Gastrocnemius medialis (tissue), 4 donors: ENCODE results near the gene MGMT. TPM values are rescaled to one million over a fixed set of nuclear protein-coding genes. Genes with fewer than 3 reads are reported as not detected.

ENCODE experiments used
- ATAC-seq, 2 donors: fragments of 150-250 bp; one replicate each; pipeline ENCODE4 v1.9.1; 2016
- DNase-seq, 2 donors: peaks; one replicate each; pipeline ENCODE4 v3.0.0-alpha.2; 2019
- H3K27ac ChIP-seq, 4 donors: fragments of 200-600 bp; sonication (generic); 1 replicate in 1 of 4; 2 replicates in 3 of 4; pipeline ENCODE4 v1.5.1; 2016 to 2018; ENCODE audit warnings: mild to moderate bottlenecking in 2 of 4, moderate library complexity in 1 of 4
- H3K27me3 ChIP-seq, 3 donors: fragments of 200-600 bp; sonication (generic) in 2 of 3; 1 replicate in 1 of 3; 2 replicates in 2 of 3; pipeline versions ENCODE4 v1.5.1 to v1.6.0; 2016 to 2019; ENCODE audit warnings: mild to moderate bottlenecking in 1 of 3, moderate library complexity in 1 of 3
- H3K36me3 ChIP-seq, 2 donors: fragments of 200-600 bp; sonication (generic) in 1 of 2; one replicate each; pipeline ENCODE4 v1.5.1; 2017 to 2018
- H3K4me1 ChIP-seq, 2 donors: fragments of 200-600 bp; sonication (generic) in 1 of 2; one replicate each; pipeline ENCODE4 v1.5.1; 2016 to 2017; ENCODE audit warnings: mild to moderate bottlenecking in 2 of 2
- H3K4me3 ChIP-seq, 4 donors: fragments of 200-600 bp; sonication (generic) in 3 of 4; 1 replicate in 1 of 4; 2 replicates in 3 of 4; pipeline ENCODE4 v1.5.1; 2016 to 2019; ENCODE audit warnings: mild to moderate bottlenecking in 2 of 4
- H3K9me3 ChIP-seq, 3 donors: fragments of 200-600 bp; sonication (generic) in 2 of 3; 1 replicate in 1 of 3; 2 replicates in 2 of 3; pipeline ENCODE4 v1.5.1; 2016 to 2019
- POLR2A ChIP-seq, 2 donors: fragments of 450-650 bp; IDR thresholded peaks; one replicate each; pipeline ENCODE4 v1.6.1; 2017; ENCODE audit warnings: antibody characterized with exemption in 2 of 2, mild to moderate bottlenecking in 2 of 2, moderate library complexity in 2 of 2
- in situ Hi-C, 4 donors: fragments of 200-750 bp; cut with MboI; loops; one replicate each; pipeline versions ENCODE4 v1.15.0 to v1.8.0; 2017; ENCODE audit warnings: low sequenced_read_pairs in 4 of 4
- intact Hi-C: fragments of 100-400 bp; cut with DNase I; formaldehyde crosslinking; loops from one replicate; pipeline ENCODE4 v1.15.1; 2023; ENCODE audit warnings: low total_unique reads
- total RNA-seq, 4 donors: library from RNA; depleted of rRNA; stranded (reverse); fragments of >200 nt; gene quantifications; one replicate each; pipeline versions ENCODE4 v1.1.0 to v1.2.3, GENCODE V29; 2016
- TF ChIP-seq, protein P1 (sequence below), 5 experiments: fragments of 450-650 bp in 3 of 5; fragments of 200-600 bp in 2 of 5; sonication (generic) in 2 of 5; IDR thresholded peaks in 4 of 5; conservative IDR thresholded peaks in 1 of 5; 1 replicate in 4 of 5; 2 replicates in 1 of 5; pipeline ENCODE4 v1.5.1; 2016 to 2019; ENCODE audit warnings: antibody characterized with exemption in 5 of 5, mild to moderate bottlenecking in 3 of 5, moderate library complexity in 3 of 5

MGMT gene
- total RNA-seq, 4 donors from 2014 or later, result 8.9 to 20.7 (median 17.1) TPM

DNA sequence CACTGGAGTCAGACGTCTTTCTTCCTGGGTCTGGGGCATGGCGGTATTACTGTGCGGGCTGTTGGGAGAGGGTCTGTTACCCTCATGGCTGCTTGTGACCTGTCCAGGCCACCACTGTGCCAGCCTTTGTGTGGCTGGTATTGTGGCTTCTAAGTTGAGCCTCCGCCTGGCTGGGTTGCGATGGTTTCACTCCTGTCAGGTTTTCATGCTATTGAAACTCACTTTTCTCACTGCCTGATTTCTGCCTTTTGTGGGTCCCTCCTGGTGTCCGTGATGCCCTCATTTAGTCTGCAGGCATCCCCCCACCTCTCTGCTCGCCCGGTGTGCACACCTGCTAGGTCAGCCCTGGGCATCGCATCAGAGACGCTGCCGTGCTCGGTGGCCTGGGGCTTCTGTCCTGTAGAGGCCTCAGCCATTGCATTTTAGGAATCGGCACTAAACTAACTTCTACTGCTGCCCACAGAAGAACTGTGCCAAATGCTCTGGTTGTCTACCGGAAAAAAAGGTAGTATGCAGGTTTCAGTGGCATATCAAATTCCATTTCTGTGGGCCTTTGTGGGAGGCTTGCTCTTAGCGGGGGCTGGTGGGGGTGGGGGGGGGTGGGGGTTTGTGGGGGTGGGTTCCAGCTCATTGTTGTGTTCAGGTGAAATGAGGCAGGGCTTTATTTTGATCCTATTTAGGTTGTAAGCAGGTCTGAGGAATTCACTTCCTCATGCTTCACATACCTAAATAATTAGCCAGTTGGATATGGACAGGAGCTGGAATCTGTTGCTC lies 64.3 kb downstream of the MGMT start:
- Histone ChIP-seq H3K4me1 (peaks cover 4% of the 10 kb centered on the region in 2 donors), H3K27me3 (no peaks in the 10 kb centered on the region), H3K36me3 (no peaks in the 10 kb centered on the region), H3K4me3 (no peak overlapping the region), H3K27ac (no peak overlapping the region), H3K9me3 (no peaks in the 10 kb centered on the region)
- TF ChIP-seq POLR2A (IDR thresholded peaks at IDR 0.05), result no peak
- TF ChIP-seq, protein P1, sequence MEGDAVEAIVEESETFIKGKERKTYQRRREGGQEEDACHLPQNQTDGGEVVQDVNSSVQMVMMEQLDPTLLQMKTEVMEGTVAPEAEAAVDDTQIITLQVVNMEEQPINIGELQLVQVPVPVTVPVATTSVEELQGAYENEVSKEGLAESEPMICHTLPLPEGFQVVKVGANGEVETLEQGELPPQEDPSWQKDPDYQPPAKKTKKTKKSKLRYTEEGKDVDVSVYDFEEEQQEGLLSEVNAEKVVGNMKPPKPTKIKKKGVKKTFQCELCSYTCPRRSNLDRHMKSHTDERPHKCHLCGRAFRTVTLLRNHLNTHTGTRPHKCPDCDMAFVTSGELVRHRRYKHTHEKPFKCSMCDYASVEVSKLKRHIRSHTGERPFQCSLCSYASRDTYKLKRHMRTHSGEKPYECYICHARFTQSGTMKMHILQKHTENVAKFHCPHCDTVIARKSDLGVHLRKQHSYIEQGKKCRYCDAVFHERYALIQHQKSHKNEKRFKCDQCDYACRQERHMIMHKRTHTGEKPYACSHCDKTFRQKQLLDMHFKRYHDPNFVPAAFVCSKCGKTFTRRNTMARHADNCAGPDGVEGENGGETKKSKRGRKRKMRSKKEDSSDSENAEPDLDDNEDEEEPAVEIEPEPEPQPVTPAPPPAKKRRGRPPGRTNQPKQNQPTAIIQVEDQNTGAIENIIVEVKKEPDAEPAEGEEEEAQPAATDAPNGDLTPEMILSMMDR (IDR thresholded peaks at IDR 0.05 in 4 of 5, conservative IDR thresholded peaks at IDR 0.05 in 1 of 5), result no peak
- DNase-seq (no peak), ATAC-seq (no peak)
- in situ Hi-C loops, result no loop called here
- intact Hi-C loops, result no loop called here

DNA sequence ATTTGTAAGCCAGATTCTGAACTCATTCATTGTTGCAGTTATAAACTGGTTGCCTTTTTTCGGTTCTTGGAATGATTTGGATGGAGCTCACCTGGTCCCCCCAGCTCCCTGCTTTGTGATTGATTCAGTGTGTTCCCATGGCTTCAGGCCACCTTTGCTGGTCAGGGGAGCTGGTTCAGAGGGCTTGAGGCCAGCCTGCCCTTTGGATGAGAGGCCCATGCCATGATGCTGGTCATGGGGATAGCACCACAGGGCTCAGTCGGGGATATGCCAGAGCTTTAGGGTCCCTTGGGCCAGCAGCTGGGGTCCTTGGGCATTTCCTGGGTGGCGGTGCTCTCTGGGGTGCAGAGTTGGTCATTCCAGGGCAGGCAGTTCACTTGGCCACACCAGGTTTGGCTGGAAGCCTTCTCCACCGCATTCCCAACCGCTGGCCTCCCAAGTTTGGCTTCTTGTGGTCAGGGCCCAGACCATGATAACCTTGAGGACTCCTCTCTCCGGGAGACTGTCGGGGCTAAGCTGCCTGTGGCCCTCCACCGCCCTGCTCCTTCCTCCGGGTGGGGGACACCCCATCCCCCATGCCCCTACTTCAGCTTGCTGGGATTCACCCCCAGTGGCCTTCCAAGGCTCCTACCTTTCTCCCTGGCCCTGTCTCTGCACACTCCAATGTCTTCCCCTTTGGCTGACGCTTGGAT lies 65.1 kb downstream of the MGMT start:
- H3K27ac ChIP-seq, result no peak overlapping the region
- DNase-seq, result no peak
- intact Hi-C loops, result no loop called here
- H3K9me3 ChIP-seq, result no peaks in the 10 kb centered on the region
- ATAC-seq, result no peak
- H3K4me3 ChIP-seq, result no peak overlapping the region
- peaks cover 4% of the 10 kb centered on the region in 2 donors for H3K4me1 ChIP-seq
- peaks cover 0 to 3% of the 10 kb centered on the region in 2 donors for H3K36me3 ChIP-seq
- in situ Hi-C loops, result no loop called here
- H3K27me3 ChIP-seq, result no peaks in the 10 kb centered on the region
- TF ChIP-seq POLR2A (IDR thresholded peaks at IDR 0.05), result no peak
- TF ChIP-seq, protein P1 (IDR thresholded peaks at IDR 0.05 in 4 of 5, conservative IDR thresholded peaks at IDR 0.05 in 1 of 5), result no peak

DNA sequence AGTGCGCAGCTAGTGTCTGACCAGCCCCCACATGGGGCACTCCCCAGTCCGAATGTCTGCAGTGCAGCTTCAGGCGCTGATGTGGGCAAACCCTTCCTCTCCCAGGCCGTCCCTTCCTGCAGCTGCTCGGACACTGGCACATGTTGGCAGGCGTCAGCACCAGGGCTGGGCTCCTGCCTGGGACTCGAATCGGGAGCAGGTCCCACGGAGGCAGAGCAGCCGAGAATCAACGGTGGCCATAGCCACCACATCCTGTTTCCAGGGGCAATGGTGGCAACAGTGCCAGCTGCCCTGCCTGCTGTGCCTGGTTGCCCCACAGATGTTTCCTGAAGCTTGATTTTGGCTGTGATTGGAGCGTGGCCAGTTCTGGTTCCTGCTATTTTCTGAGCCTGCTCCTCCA lies 65.8 kb downstream of the MGMT start:
- in situ Hi-C loops (no loop called here), intact Hi-C loops (no loop called here)
- Histone ChIP-seq H3K27ac (no peak overlapping the region), H3K36me3 (peaks cover 0 to 6% of the 10 kb centered on the region in 2 donors), H3K9me3 (no peaks in the 10 kb centered on the region), H3K4me3 (no peak overlapping the region), H3K27me3 (no peaks in the 10 kb centered on the region), H3K4me1 (peaks cover 4% of the 10 kb centered on the region in 2 donors)
- DNase-seq (no peak), ATAC-seq (peak; percentile 19 to 46)
- TF ChIP-seq, protein P1 (IDR thresholded peaks at IDR 0.05 in 4 of 5, conservative IDR thresholded peaks at IDR 0.05 in 1 of 5), result no peak
- TF ChIP-seq POLR2A (IDR thresholded peaks at IDR 0.05), result no peak

DNA sequence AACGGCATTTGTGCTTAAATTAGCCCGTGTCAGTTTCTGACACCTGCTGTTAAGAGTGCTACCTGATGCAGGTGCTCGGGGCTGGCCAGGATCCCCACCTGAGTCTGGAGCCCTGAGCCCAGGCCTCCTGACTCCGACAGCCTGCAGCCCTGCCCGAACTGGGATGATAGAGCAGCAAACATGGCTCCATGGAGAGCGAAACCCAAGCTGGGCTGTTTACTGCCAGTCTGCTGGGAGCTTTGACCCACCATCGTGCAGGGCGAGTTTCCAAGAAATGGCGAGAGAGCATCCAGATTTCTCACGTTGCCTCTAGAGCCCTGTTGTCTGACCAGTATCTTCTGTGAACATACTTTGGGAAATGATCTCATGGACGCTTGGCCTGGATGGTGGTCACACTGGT lies 66.2 kb downstream of the MGMT start:
- in situ Hi-C loops, result no loop called here
- DNase-seq (no peak), ATAC-seq (no peak)
- H3K4me3 ChIP-seq, result no peak overlapping the region
- H3K9me3 ChIP-seq, result no peaks in the 10 kb centered on the region
- TF ChIP-seq, protein P1 (IDR thresholded peaks at IDR 0.05 in 4 of 5, conservative IDR thresholded peaks at IDR 0.05 in 1 of 5), result no peak
- no peak for TF ChIP-seq POLR2A (IDR thresholded peaks at IDR 0.05)
- peaks cover 4% of the 10 kb centered on the region in 2 donors for H3K4me1 ChIP-seq
- peaks cover 0 to 6% of the 10 kb centered on the region in 2 donors for H3K36me3 ChIP-seq
- no peaks in the 10 kb centered on the region for H3K27me3 ChIP-seq
- intact Hi-C loops, result no loop called here
- no peak overlapping the region for H3K27ac ChIP-seq
